Stimulated activated CD8-positive, alpha-beta memory T cell treated with anti-CD3 and anti-CD28 coated beads, Interleukin-15, amount 100 ng/mL, for 48 hours (primary cell): ENCODE results near the gene LSAMP.

Source experiments
- DNase-seq, 2 donors: peaks; one replicate each; pipeline ENCODE4 v3.0.0-alpha.2; 2020; ENCODE audit warnings: low read depth in 2 of 2

Gene LSAMP

GRCh38 chr3:116288485-116288884 lies 156.8 kb downstream of the LSAMP start:
- DNase-seq: no peak

- DNase-seq: no peak
These were observed 159.4 kb downstream of the LSAMP start for GRCh38 chr3:116285781-116286421.

- no peak for DNase-seq
These were observed 163.8 kb downstream of the LSAMP start for GRCh38 chr3:116281313-116282143.

GRCh38 chr3:116280130-116280740 lies 165.1 kb downstream of the LSAMP start:
- no peak for DNase-seq

GRCh38 chr3:116276675-116277074 lies 168.6 kb downstream of the LSAMP start:
- no peak for DNase-seq

GRCh38 chr3:116270056-116270455 lies 175.2 kb downstream of the LSAMP start:
- no peak for DNase-seq

GRCh38 chr3:116267116-116267515 lies 178.2 kb downstream of the LSAMP start:
- no peak for DNase-seq

GRCh38 chr3:116265976-116266584 lies 179.2 kb downstream of the LSAMP start:
- no peak for DNase-seq

GRCh38 chr3:116265320-116265695 lies 180.0 kb downstream of the LSAMP start:
- no peak for DNase-seq

- DNase-seq: no peak
These were observed 180.6 kb downstream of the LSAMP start for GRCh38 chr3:116264546-116265319.

GRCh38 chr3:116263842-116264545 lies 181.3 kb downstream of the LSAMP start:
- no peak for DNase-seq

GRCh38 chr3:116260491-116260890 lies 184.8 kb downstream of the LSAMP start:
- no peak for DNase-seq

GRCh38 chr3:116259984-116260383 lies 185.3 kb downstream of the LSAMP start:
- DNase-seq: no peak

GRCh38 chr3:116256843-116257485 lies 188.3 kb downstream of the LSAMP start:
- no peak for DNase-seq

GRCh38 chr3:116254541-116254940 lies 190.7 kb downstream of the LSAMP start:
- DNase-seq: no peak

- DNase-seq: no peak
These were observed 191.8 kb downstream of the LSAMP start for GRCh38 chr3:116253511-116253910.

- DNase-seq: no peak
These were observed 197.7 kb downstream of the LSAMP start for GRCh38 chr3:116247605-116248004.

GRCh38 chr3:116246406-116246980 lies 198.8 kb downstream of the LSAMP start:
- DNase-seq: no peak

- no peak for DNase-seq
These were observed 202.5 kb downstream of the LSAMP start for GRCh38 chr3:116242825-116243224.

- DNase-seq: no peak
These were observed 203.6 kb downstream of the LSAMP start for GRCh38 chr3:116241677-116242076.
